Measurements from ENCODE around the gene KLHL29. TPM values are rescaled to one million over a fixed set of nuclear protein-coding genes. Genes with fewer than 3 reads are reported as not detected.
A peak's percentile ranks its signal among the peaks of the same experiment; 100 is the strongest.
"Not testable (repeated sequence)": the region's sequence is repeated elsewhere in the genome, so short reads cannot be mapped to it uniquely, and the experiment has no call there.

KLHL29 gene
- total RNA-seq, 1 donor from 2014 or later = 3.4 TPM

GRCh38 chr2:23367760-23368159 lies 17.2 kb upstream of the KLHL29 start:
- no peak for DNase-seq (ENCODE audit: low read depth in 2 of 2)

GRCh38 chr2:23373666-23374065 lies 11.3 kb upstream of the KLHL29 start:
- no peak for DNase-seq (ENCODE audit: low read depth in 2 of 2)

GRCh38 chr2:23375448-23375847 lies 9.5 kb upstream of the KLHL29 start:
- DNase-seq (ENCODE audit: low read depth in 2 of 2) = peak in 1 of 2 donors; percentile 45

GRCh38 chr2:23376075-23376474 lies 8.9 kb upstream of the KLHL29 start:
- DNase-seq (ENCODE audit: low read depth in 2 of 2) = no peak

- no peak for DNase-seq (ENCODE audit: low read depth in 2 of 2)
Observed at GRCh38 chr2:23376972-23377371, 8.0 kb upstream of the KLHL29 start.

GRCh38 chr2:23377771-23378170 lies 7.2 kb upstream of the KLHL29 start:
- peak in 1 of 2 donors; percentile 7 for DNase-seq (ENCODE audit: low read depth in 2 of 2)

GRCh38 chr2:23378496-23378895 lies 6.5 kb upstream of the KLHL29 start:
- DNase-seq (ENCODE audit: low read depth in 2 of 2) = no peak

GRCh38 chr2:23379220-23379695 lies 5.7 kb upstream of the KLHL29 start:
- DNase-seq (ENCODE audit: low read depth in 2 of 2) = no peak

GRCh38 chr2:23380562-23381065 lies 4.4 kb upstream of the KLHL29 start:
- DNase-seq (ENCODE audit: low read depth in 2 of 2) = peak; percentile 73 to 96

- peak; percentile 89 to 99 for DNase-seq (ENCODE audit: low read depth in 2 of 2)
Observed at GRCh38 chr2:23381084-23381483, 3.9 kb upstream of the KLHL29 start.

GRCh38 chr2:23381485-23381884 lies 3.5 kb upstream of the KLHL29 start:
- peak in 1 of 2 donors; percentile 90 for DNase-seq (ENCODE audit: low read depth in 2 of 2)

- no peak for DNase-seq (ENCODE audit: low read depth in 2 of 2)
Observed at GRCh38 chr2:23383100-23383499, 1.9 kb upstream of the KLHL29 start.

GRCh38 chr2:23385351-23385747 lies 370 bp downstream of the KLHL29 start:
- DNase-seq (ENCODE audit: low read depth in 2 of 2) = peak; percentile 37 to 42

- peak; percentile 28 to 37 for DNase-seq (ENCODE audit: low read depth in 2 of 2)
Observed at GRCh38 chr2:23385748-23386338, 864 bp downstream of the KLHL29 start.

GRCh38 chr2:23386339-23387220 lies 1.6 kb downstream of the KLHL29 start:
- peak; percentile 29 to 43 for DNase-seq (ENCODE audit: low read depth in 2 of 2)

- no peak for DNase-seq (ENCODE audit: low read depth in 2 of 2)
Observed at GRCh38 chr2:23387221-23387550, 2.2 kb downstream of the KLHL29 start.

GRCh38 chr2:23387845-23388244 lies 2.9 kb downstream of the KLHL29 start:
- DNase-seq (ENCODE audit: low read depth in 2 of 2) = no peak

GRCh38 chr2:23388294-23388693 lies 3.3 kb downstream of the KLHL29 start:
- DNase-seq (ENCODE audit: low read depth in 2 of 2) = no peak

GRCh38 chr2:23388756-23389514 lies 4.0 kb downstream of the KLHL29 start:
- DNase-seq (ENCODE audit: low read depth in 2 of 2) = no peak

GRCh38 chr2:23390152-23390551 lies 5.2 kb downstream of the KLHL29 start:
- no peak for DNase-seq (ENCODE audit: low read depth in 2 of 2)

- not testable (repeated sequence) for DNase-seq (ENCODE audit: low read depth in 2 of 2)
Observed at GRCh38 chr2:23391237-23391736, 6.3 kb downstream of the KLHL29 start.

- no peak for DNase-seq (ENCODE audit: low read depth in 2 of 2)
Observed at GRCh38 chr2:23393722-23394121, 8.7 kb downstream of the KLHL29 start.
